PC-9 (cell line): ENCODE measurements around the gene RAP2A.

Experiments
- EZH2 ChIP-seq: fragments of 200-600 bp; sonication (generic); IDR thresholded peaks from 2 replicates; pipeline ENCODE4 v1.8.0; 2017; ENCODE audit warnings: antibody characterized with exemption, low read depth
- TF ChIP-seq, protein P1 (sequence below): fragments of 200-600 bp; sonication (generic); conservative IDR thresholded peaks from 2 replicates; pipeline ENCODE4 v1.6.1; 2017; ENCODE audit warnings: mixed run types, antibody characterized with exemption, mild to moderate bottlenecking, moderate library complexity

DNA sequence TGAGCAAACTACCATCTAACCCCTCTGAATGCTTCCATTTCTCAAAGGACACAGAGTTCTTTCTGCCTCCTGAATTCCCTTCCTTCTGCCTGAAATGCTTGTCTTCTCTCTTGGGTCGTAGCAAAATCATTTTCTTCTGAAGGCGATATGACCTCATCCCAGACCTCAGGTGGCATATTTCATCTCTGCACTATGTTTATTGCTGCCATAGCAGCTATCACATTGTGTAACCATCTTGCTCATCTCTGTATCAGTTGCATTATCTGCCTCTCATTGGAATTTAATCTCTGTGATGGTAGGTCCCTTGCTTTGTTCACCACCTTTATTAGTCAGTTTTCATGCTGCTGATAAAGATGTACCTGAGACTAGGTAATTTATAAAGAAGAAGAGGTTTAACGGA, 32.5 kb upstream of the RAP2A start:
- TF ChIP-seq, protein P1, sequence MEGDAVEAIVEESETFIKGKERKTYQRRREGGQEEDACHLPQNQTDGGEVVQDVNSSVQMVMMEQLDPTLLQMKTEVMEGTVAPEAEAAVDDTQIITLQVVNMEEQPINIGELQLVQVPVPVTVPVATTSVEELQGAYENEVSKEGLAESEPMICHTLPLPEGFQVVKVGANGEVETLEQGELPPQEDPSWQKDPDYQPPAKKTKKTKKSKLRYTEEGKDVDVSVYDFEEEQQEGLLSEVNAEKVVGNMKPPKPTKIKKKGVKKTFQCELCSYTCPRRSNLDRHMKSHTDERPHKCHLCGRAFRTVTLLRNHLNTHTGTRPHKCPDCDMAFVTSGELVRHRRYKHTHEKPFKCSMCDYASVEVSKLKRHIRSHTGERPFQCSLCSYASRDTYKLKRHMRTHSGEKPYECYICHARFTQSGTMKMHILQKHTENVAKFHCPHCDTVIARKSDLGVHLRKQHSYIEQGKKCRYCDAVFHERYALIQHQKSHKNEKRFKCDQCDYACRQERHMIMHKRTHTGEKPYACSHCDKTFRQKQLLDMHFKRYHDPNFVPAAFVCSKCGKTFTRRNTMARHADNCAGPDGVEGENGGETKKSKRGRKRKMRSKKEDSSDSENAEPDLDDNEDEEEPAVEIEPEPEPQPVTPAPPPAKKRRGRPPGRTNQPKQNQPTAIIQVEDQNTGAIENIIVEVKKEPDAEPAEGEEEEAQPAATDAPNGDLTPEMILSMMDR, result no peak
- TF ChIP-seq EZH2, result no peak
